HepG2 (cell line): ENCODE results near the gene GK. TPM values are rescaled to one million over a fixed set of nuclear protein-coding genes. Genes with fewer than 3 reads are reported as not detected.
A peak's percentile ranks its signal among the peaks of the same experiment; 100 is the strongest.

Experiments
- CREM ChIP-seq, 2 experiments: sonication (generic) in 1 of 2; formaldehyde crosslinking in 1 of 2; IDR thresholded peaks; 2 replicates each; pipeline versions ENCODE4 v1.4.0 to v1.6.1; 2016 to 2020; ENCODE audit warnings: antibody characterized with exemption in 1 of 2, mild to moderate bottlenecking in 1 of 2, missing genetic modification reagents in 1 of 2
- GABPB1 ChIP-seq: IDR thresholded peaks from 2 replicates; pipeline ENCODE4 v1.6.1; 2016; ENCODE audit warnings: mild to moderate bottlenecking, missing genetic modification reagents, moderate library complexity, missing compliant biosample characterization
- JDP2 ChIP-seq: sonication (generic); formaldehyde crosslinking; IDR thresholded peaks from 2 replicates; pipeline ENCODE4 v1.8.1; 2022; ENCODE audit warnings: missing genetic modification reagents, borderline replicate concordance
- MAFK ChIP-seq, 2 experiments: IDR thresholded peaks in 1 of 2; conservative IDR thresholded peaks in 1 of 2; 2 replicates each; pipeline ENCODE4 v1.6.1; 2011; ENCODE audit warnings: improper control_type of control experiment in 2 of 2, low read length in 2 of 2
- MBD4 ChIP-seq: IDR thresholded peaks from 2 replicates; pipeline ENCODE4 v1.6.1; 2012; ENCODE audit warnings: low read length, inconsistent platforms, borderline replicate concordance
- NAIF1 ChIP-seq: sonication (generic); formaldehyde crosslinking; IDR thresholded peaks from 2 replicates; pipeline ENCODE4 v1.5.0; 2020; ENCODE audit warnings: mild to moderate bottlenecking, missing genetic modification reagents, borderline replicate concordance
- NR1H2 ChIP-seq: sonication (generic); formaldehyde crosslinking; IDR thresholded peaks from 2 replicates; pipeline ENCODE4 v1.8.1; 2022; ENCODE audit warnings: low read depth, missing genetic modification reagents, borderline replicate concordance
- PHF8 ChIP-seq: sonication (generic); formaldehyde crosslinking; IDR thresholded peaks from 2 replicates; pipeline ENCODE4 v1.5.0; 2020; ENCODE audit warnings: missing genetic modification reagents
- PRMT3 ChIP-seq: sonication (generic); formaldehyde crosslinking; IDR thresholded peaks from 2 replicates; pipeline ENCODE4 v1.8.1; 2022; ENCODE audit warnings: low read depth, mild to moderate bottlenecking, moderate library complexity, missing genetic modification reagents, borderline replicate concordance
- SATB2 ChIP-seq: sonication (generic); formaldehyde crosslinking; IDR thresholded peaks from 2 replicates; pipeline ENCODE4 v1.5.0; 2020; ENCODE audit warnings: missing genetic modification reagents
- ZFYVE20 ChIP-seq: sonication (generic); formaldehyde crosslinking; IDR thresholded peaks from 2 replicates; pipeline ENCODE4 v1.8.0; 2023; ENCODE audit warnings: low read depth, mild to moderate bottlenecking, moderate library complexity, missing genetic modification reagents, borderline replicate concordance
- ZNF224 ChIP-seq: sonication (generic); formaldehyde crosslinking; IDR thresholded peaks from 2 replicates; pipeline ENCODE4 v1.5.0; 2020; ENCODE audit warnings: mild to moderate bottlenecking, missing genetic modification reagents
- ZNF441 ChIP-seq: sonication (generic); formaldehyde crosslinking; IDR thresholded peaks from 2 replicates; pipeline ENCODE4 v1.7.0; 2021; ENCODE audit warnings: missing genetic modification reagents, borderline replicate concordance
- ZNF7 ChIP-seq: IDR thresholded peaks from 2 replicates; pipeline ENCODE4 v1.6.1; 2016; ENCODE audit warnings: missing biosample characterization, missing genetic modification reagents
- polyA plus RNA-seq, 8 experiments: library from polyadenylated mRNA; depleted of rRNA in 3 of 8; stranded (reverse) in 7 of 8; unstranded in 1 of 8; fragments of >200 nt; fragmentation: Illumina TruSeq in 4 of 8; extraction: Trizol in 4 of 8; gene quantifications; 2 replicates each; pipeline versions ENCODE4 v1.2.1 to v1.2.3, GENCODE V29; 2011 to 2016; ENCODE audit warnings: low read depth in 4 of 8, missing spikeins in 1 of 8, mixed read lengths in 1 of 8; ENCODE audit not compliant: insufficient read depth in 1 of 8
- total RNA-seq, 5 experiments: library from RNA; depleted of rRNA; stranded (reverse); fragments of >200 nt; fragmentation: Illumina TruSeq; extraction: Trizol; gene quantifications; 2 replicates each; pipeline ENCODE4 v1.2.3, GENCODE V29; 2016; ENCODE audit warnings: low read depth in 1 of 5
- TF ChIP-seq, protein P1 (sequence below): sonication (generic); formaldehyde crosslinking; IDR thresholded peaks from 2 replicates; pipeline ENCODE4 v1.5.1; 2020; ENCODE audit warnings: mild to moderate bottlenecking, missing genetic modification reagents, borderline replicate concordance
- TF ChIP-seq, protein P2 (sequence below): sonication (generic); formaldehyde crosslinking; IDR thresholded peaks from 2 replicates; pipeline ENCODE4 v1.5.0; 2020; ENCODE audit warnings: mild to moderate bottlenecking, missing genetic modification reagents
- TF ChIP-seq, protein P3 (sequence below): sonication (generic); formaldehyde crosslinking; IDR thresholded peaks from 2 replicates; pipeline ENCODE4 v1.5.1; 2020; ENCODE audit warnings: mild to moderate bottlenecking, missing genetic modification reagents, moderate library complexity
- TF ChIP-seq, protein P4 (sequence below): IDR thresholded peaks from 2 replicates; pipeline ENCODE4 v1.6.1; 2012; ENCODE audit warnings: low read depth, low read length, improper control_type of control experiment
- TF ChIP-seq, protein P5 (sequence below): sonication (generic); formaldehyde crosslinking; conservative IDR thresholded peaks from 2 replicates; pipeline ENCODE4 v1.5.0; 2020; ENCODE audit warnings: missing genetic modification reagents
- TF ChIP-seq, protein P6 (sequence below): sonication (generic); formaldehyde crosslinking; IDR thresholded peaks from 2 replicates; pipeline ENCODE4 v1.5.0; 2020; ENCODE audit warnings: mild to moderate bottlenecking, missing genetic modification reagents

Gene GK
- total and polyA plus RNA-seq, 2 of the 13 experiments (the other 11 are each of a cell fraction or from before 2014, with no cell fraction given), result 64.2 to 265 TPM

DNA sequence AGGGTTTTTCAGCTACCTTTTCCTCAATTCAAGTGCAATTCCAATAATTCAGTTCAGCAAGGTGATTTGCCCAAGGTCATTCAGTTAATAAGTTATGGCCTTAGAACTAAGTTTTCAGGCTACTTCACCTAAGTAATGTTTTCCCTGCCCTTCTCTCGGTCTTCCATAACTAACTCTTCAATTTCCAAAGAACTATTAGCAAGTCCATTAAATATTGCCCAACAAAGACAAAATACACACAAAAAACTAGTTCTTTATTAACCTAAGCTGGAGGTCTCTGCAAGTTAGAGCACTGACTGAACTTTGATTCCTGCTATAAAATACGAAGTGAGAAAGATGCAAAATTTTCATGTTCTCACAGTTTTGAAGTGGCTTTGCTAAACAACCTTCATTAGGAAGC lies 26.8 kb upstream of the GK start (continued):
- TF ChIP-seq, protein P1, sequence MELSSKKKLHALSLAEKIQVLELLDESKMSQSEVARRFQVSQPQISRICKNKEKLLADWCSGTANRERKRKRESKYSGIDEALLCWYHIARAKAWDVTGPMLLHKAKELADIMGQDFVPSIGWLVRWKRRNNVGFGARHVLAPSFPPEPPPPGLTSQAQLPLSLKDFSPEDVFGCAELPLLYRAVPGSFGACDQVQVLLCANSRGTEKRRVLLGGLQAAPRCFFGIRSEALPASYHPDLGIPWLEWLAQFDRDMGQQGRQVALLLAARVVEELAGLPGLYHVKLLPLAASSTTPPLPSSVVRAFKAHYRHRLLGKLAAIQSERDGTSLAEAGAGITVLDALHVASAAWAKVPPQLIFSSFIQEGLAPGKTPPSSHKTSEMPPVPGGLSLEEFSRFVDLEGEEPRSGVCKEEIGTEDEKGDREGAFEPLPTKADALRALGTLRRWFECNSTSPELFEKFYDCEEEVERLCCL, result no peak
- TF ChIP-seq, protein P2, sequence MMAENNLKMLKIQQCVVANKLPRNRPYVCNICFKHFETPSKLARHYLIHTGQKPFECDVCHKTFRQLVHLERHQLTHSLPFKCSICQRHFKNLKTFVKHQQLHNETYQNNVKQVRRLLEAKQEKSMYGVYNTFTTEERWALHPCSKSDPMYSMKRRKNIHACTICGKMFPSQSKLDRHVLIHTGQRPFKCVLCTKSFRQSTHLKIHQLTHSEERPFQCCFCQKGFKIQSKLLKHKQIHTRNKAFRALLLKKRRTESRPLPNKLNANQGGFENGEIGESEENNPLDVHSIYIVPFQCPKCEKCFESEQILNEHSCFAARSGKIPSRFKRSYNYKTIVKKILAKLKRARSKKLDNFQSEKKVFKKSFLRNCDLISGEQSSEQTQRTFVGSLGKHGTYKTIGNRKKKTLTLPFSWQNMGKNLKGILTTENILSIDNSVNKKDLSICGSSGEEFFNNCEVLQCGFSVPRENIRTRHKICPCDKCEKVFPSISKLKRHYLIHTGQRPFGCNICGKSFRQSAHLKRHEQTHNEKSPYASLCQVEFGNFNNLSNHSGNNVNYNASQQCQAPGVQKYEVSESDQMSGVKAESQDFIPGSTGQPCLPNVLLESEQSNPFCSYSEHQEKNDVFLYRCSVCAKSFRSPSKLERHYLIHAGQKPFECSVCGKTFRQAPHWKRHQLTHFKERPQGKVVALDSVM (CRISPR knock-in tag), result no peak
- TF ChIP-seq ZFYVE20 (no peak), ZNF441 (CRISPR knock-in tag) (no peak), NAIF1 (CRISPR knock-in tag) (no peak), NR1H2 (no peak), MBD4 (no peak), MAFK (conservative IDR thresholded peaks at IDR 0.05 in 1 of 2, IDR thresholded peaks at IDR 0.05 in 1 of 2; ENCODE audit: low read length in 2 of 2) (no peak), ZNF7 (no peak), PHF8 (CRISPR knock-in tag) (no peak), CREM (IDR thresholded peaks at IDR 0.05) (peak; percentile 10; the same call in 1 of the 2 replicates), CREM (CRISPR knock-in tag; IDR thresholded peaks at IDR 0.05) (no peak), SATB2 (peak; percentile 44; the same call in 1 of the 2 replicates), PRMT3 (CRISPR knock-in tag) (no peak), JDP2 (CRISPR knock-in tag) (no peak), ZNF224 (CRISPR knock-in tag) (no peak), GABPB1 (CRISPR knock-in tag) (no peak)
- TF ChIP-seq, protein P3, sequence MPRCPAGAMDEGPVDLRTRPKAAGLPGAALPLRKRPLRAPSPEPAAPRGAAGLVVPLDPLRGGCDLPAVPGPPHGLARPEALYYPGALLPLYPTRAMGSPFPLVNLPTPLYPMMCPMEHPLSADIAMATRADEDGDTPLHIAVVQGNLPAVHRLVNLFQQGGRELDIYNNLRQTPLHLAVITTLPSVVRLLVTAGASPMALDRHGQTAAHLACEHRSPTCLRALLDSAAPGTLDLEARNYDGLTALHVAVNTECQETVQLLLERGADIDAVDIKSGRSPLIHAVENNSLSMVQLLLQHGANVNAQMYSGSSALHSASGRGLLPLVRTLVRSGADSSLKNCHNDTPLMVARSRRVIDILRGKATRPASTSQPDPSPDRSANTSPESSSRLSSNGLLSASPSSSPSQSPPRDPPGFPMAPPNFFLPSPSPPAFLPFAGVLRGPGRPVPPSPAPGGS (CRISPR knock-in tag), result no peak
- TF ChIP-seq, protein P4, sequence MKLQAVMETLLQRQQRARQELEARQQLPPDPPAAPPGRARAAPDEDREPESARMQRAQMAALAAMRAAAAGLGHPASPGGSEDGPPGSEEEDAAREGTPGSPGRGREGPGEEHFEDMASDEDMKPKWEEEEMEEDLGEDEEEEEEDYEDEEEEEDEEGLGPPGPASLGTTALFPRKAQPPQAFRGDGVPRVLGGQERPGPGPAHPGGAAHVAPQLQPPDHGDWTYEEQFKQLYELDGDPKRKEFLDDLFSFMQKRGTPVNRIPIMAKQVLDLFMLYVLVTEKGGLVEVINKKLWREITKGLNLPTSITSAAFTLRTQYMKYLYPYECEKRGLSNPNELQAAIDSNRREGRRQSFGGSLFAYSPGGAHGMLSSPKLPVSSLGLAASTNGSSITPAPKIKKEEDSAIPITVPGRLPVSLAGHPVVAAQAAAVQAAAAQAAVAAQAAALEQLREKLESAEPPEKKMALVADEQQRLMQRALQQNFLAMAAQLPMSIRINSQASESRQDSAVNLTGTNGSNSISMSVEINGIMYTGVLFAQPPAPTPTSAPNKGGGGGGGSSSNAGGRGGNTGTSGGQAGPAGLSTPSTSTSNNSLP, result peak; percentile 61
- TF ChIP-seq, protein P5, sequence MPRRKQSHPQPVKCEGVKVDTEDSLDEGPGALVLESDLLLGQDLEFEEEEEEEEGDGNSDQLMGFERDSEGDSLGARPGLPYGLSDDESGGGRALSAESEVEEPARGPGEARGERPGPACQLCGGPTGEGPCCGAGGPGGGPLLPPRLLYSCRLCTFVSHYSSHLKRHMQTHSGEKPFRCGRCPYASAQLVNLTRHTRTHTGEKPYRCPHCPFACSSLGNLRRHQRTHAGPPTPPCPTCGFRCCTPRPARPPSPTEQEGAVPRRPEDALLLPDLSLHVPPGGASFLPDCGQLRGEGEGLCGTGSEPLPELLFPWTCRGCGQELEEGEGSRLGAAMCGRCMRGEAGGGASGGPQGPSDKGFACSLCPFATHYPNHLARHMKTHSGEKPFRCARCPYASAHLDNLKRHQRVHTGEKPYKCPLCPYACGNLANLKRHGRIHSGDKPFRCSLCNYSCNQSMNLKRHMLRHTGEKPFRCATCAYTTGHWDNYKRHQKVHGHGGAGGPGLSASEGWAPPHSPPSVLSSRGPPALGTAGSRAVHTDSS (CRISPR knock-in tag), result no peak
- TF ChIP-seq, protein P6, sequence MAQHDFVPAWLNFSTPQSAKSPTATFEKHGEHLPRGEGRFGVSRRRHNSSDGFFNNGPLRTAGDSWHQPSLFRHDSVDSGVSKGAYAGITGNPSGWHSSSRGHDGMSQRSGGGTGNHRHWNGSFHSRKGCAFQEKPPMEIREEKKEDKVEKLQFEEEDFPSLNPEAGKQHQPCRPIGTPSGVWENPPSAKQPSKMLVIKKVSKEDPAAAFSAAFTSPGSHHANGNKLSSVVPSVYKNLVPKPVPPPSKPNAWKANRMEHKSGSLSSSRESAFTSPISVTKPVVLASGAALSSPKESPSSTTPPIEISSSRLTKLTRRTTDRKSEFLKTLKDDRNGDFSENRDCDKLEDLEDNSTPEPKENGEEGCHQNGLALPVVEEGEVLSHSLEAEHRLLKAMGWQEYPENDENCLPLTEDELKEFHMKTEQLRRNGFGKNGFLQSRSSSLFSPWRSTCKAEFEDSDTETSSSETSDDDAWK (CRISPR knock-in tag), result no peak
